Right lobe of liver (tissue), 4 donors: ENCODE results near the gene CRYBA2.

Source experiments
- CTCF ChIP-seq, 4 donors: fragments of 200-600 bp in 3 of 4; fragments of 450-650 bp in 1 of 4; IDR thresholded peaks; one replicate each; pipeline versions ENCODE4 v1.5.1 to v1.8.0; 2016 to 2022; ENCODE audit warnings: antibody characterized with exemption in 4 of 4, mild to moderate bottlenecking in 2 of 4
- POLR2A ChIP-seq: fragments of 450-650 bp; IDR thresholded peaks from one replicate; pipeline ENCODE4 v1.6.1; 2017; ENCODE audit warnings: antibody characterized with exemption, mild to moderate bottlenecking
- donor health status: DM: no; HTN: no; CAD: no.
- donor health status: DM: no; HTN: no; CAD: no.
- donor health status: DM: no; HTN: yes; CAD: no.

GRCh38 chr2:218961229-218961628 is 32.0 kb downstream of the CRYBA2 start:
- TF ChIP-seq POLR2A (no peak), CTCF (IDR thresholded peaks at IDR 0.05) (no peak)
